ENCODE measurements around the gene FRMD5.

The FRMD5 gene

DNA sequence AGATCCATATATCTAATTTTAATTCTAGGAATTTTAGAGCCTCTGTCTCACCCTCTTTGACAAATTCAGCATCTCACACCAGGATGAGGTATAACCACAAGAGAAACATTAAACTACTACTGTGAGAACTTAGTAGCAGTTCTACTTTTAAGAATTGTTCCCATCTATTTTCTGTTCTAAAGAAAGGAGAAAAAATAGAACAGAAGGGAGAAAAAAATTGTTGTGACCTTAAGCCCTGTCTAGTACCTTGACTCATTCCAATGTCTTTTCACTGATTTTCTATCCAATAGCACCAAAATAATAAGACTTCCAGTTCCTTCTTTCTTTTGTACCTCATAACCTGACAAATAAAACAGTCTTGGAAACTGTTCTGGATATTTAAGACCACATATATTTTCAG lies 37.0 kb downstream of the FRMD5 start:
- TF ChIP-seq POLR2AphosphoS5 (IDR thresholded peaks at IDR 0.05; ENCODE audit: low read depth, low read length) = no peak

DNA sequence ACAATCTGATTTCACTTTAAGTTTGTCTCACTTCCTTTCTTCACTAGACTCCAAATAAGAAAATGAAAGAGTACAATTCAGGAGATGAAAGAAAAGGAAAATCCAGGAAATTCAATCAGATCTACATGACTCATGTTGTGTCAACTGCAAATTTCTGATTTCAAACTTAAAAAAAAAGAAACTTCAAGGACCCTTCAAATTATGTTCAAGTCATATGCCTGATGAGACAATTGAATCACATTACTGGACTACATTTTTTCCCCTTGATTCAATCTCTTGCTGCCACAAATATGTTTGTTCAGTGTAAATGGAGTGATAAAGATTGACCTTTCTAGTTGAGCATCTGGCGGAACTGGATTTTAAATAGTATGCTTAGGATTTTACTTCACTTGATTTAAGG lies 37.4 kb downstream of the FRMD5 start:
- no peak for TF ChIP-seq FOXP2 (optimal IDR thresholded peaks at IDR 0.05; ENCODE audit: borderline replicate concordance, extremely low read depth, extremely low read length, insufficient read depth)
- no peak for TF ChIP-seq POLR2AphosphoS5 (IDR thresholded peaks at IDR 0.05; ENCODE audit: low read depth, low read length)
- TF ChIP-seq SIN3A (IDR thresholded peaks at IDR 0.05; ENCODE audit: borderline replicate concordance, insufficient read depth, low read length) = no peak
- TF ChIP-seq TAF1 (IDR thresholded peaks at IDR 0.05; ENCODE audit: borderline replicate concordance, insufficient read depth, low read length) = no peak
- TF ChIP-seq, protein P1, sequence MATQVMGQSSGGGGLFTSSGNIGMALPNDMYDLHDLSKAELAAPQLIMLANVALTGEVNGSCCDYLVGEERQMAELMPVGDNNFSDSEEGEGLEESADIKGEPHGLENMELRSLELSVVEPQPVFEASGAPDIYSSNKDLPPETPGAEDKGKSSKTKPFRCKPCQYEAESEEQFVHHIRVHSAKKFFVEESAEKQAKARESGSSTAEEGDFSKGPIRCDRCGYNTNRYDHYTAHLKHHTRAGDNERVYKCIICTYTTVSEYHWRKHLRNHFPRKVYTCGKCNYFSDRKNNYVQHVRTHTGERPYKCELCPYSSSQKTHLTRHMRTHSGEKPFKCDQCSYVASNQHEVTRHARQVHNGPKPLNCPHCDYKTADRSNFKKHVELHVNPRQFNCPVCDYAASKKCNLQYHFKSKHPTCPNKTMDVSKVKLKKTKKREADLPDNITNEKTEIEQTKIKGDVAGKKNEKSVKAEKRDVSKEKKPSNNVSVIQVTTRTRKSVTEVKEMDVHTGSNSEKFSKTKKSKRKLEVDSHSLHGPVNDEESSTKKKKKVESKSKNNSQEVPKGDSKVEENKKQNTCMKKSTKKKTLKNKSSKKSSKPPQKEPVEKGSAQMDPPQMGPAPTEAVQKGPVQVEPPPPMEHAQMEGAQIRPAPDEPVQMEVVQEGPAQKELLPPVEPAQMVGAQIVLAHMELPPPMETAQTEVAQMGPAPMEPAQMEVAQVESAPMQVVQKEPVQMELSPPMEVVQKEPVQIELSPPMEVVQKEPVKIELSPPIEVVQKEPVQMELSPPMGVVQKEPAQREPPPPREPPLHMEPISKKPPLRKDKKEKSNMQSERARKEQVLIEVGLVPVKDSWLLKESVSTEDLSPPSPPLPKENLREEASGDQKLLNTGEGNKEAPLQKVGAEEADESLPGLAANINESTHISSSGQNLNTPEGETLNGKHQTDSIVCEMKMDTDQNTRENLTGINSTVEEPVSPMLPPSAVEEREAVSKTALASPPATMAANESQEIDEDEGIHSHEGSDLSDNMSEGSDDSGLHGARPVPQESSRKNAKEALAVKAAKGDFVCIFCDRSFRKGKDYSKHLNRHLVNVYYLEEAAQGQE (IDR thresholded peaks at IDR 0.05; ENCODE audit: insufficient read depth in 1 of 2, low read depth in 2 of 2, low read length in 2 of 2) = no peak

DNA sequence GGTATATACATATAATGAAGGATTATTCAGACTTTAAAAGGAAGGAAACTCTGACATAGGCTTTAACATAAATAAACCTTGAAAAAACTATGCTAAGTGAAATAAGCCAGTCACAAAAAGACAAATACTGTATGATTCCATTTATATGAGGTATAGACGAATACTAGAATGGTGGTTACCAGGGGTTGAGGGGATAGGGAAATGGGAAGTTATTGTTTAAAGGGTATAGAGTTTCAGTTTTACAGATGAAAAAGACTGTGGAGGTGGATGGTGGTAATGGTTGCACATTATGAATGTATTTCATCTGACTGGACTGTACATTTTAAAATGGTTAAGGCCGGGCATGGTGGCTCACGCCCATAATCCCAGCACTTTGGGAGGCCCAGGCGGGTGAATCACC lies 41.7 kb downstream of the FRMD5 start:
- TF ChIP-seq, protein P1 (IDR thresholded peaks at IDR 0.05; ENCODE audit: insufficient read depth in 1 of 2, low read depth in 2 of 2, low read length in 2 of 2) = no peak
- no peak for TF ChIP-seq FOXP2 (optimal IDR thresholded peaks at IDR 0.05; ENCODE audit: borderline replicate concordance, extremely low read depth, extremely low read length, insufficient read depth)
- TF ChIP-seq POLR2AphosphoS5 (IDR thresholded peaks at IDR 0.05; ENCODE audit: low read depth, low read length) = no peak
- no peak for TF ChIP-seq SIN3A (IDR thresholded peaks at IDR 0.05; ENCODE audit: borderline replicate concordance, insufficient read depth, low read length)
- TF ChIP-seq TAF1 (IDR thresholded peaks at IDR 0.05; ENCODE audit: borderline replicate concordance, insufficient read depth, low read length) = no peak

DNA sequence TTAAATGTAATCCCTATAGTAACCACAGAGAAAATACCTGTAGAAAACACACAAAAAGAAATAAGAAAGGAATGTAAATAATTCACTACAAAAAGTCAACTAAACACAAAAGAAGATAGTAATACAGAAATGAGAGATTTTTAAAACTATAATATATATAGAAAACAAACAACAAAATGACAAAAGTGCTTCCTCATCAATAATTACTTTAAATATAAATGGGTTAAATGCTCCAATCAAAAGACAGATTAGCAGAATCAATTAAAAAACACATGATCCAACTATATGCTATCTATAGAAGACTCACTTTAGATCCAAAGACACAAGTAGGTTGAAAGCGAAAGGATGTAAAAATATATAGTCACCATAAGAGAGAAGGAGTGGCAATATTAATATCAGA lies 45.8 kb downstream of the FRMD5 start:
- TF ChIP-seq, protein P1 (IDR thresholded peaks at IDR 0.05; ENCODE audit: insufficient read depth in 1 of 2, low read depth in 2 of 2, low read length in 2 of 2) = no peak
- TF ChIP-seq POLR2AphosphoS5 (IDR thresholded peaks at IDR 0.05; ENCODE audit: low read depth, low read length) (no peak), FOXP2 (optimal IDR thresholded peaks at IDR 0.05; ENCODE audit: borderline replicate concordance, extremely low read depth, extremely low read length, insufficient read depth) (no peak), SIN3A (IDR thresholded peaks at IDR 0.05; ENCODE audit: borderline replicate concordance, insufficient read depth, low read length) (no peak), TAF1 (IDR thresholded peaks at IDR 0.05; ENCODE audit: borderline replicate concordance, insufficient read depth, low read length) (no peak)

DNA sequence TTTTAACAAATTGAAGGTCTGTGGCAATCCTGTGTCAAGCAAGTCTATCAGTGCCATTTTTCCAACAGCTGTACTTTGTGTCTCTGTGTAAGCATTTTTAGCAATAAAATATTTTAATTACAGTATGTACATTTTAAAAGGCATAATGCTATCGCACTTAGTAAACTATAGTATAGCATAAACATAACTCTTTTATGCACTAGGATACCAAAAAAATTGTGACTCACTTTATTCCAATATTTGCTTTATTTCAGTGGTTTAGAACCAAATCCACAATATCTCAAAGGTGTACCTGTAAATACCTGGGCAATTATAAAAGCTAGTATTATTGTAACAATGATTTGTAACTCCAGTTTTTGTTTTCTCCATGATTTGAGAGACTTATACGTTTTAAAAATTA lies 46.5 kb downstream of the FRMD5 start:
- TF ChIP-seq, protein P1 (IDR thresholded peaks at IDR 0.05; ENCODE audit: insufficient read depth in 1 of 2, low read depth in 2 of 2, low read length in 2 of 2) = no peak
- no peak for TF ChIP-seq SIN3A (IDR thresholded peaks at IDR 0.05; ENCODE audit: borderline replicate concordance, insufficient read depth, low read length)
- no peak for TF ChIP-seq FOXP2 (optimal IDR thresholded peaks at IDR 0.05; ENCODE audit: borderline replicate concordance, extremely low read depth, extremely low read length, insufficient read depth)
- TF ChIP-seq TAF1 (IDR thresholded peaks at IDR 0.05; ENCODE audit: borderline replicate concordance, insufficient read depth, low read length) = no peak
- no peak for TF ChIP-seq POLR2AphosphoS5 (IDR thresholded peaks at IDR 0.05; ENCODE audit: low read depth, low read length)

All from PFSK-1 (cell line).